ENCODE results near the gene CCDC3. TPM values are rescaled to one million over a fixed set of nuclear protein-coding genes. Genes with fewer than 3 reads are reported as not detected.

Gene CCDC3

GRCh38 chr10:12848439-12849173 lies 152.9 kb downstream of the CCDC3 start:
- H3K56ac ChIP-seq (ENCODE audit: low read length) = no peak overlapping the region
- no peak overlapping the region for H4K5ac ChIP-seq (ENCODE audit: low read length)
- H4K8ac ChIP-seq (ENCODE audit: low read depth, low read length) = no peak overlapping the region
- no peak overlapping the region for H3K4ac ChIP-seq (ENCODE audit: low read depth, low read length)
- H2BK120ac ChIP-seq (ENCODE audit: low read depth, low read length) = no peak overlapping the region
- no peak overlapping the region for H3K4me2 ChIP-seq (ENCODE audit: low read length)
- H2BK15ac ChIP-seq (replicated peaks; ENCODE audit: low read depth) = no peak overlapping the region
- no peaks in the 10 kb centered on the region for H3K79me1 ChIP-seq (ENCODE audit: low read length)
- no peaks in the 10 kb centered on the region for H3K4me1 ChIP-seq (ENCODE audit: control insufficient read depth, low read depth, low read length)
- H3K36me3 ChIP-seq (ENCODE audit: control insufficient read depth, insufficient read depth, low read length) = no peaks in the 10 kb centered on the region
- H3K79me2 ChIP-seq (ENCODE audit: control insufficient read depth, insufficient read depth, low read length) = no peaks in the 10 kb centered on the region
- H3K23ac ChIP-seq (ENCODE audit: low read length) = peak overlapping the region; percentile 29
- no peak overlapping the region for H2AK5ac ChIP-seq (ENCODE audit: low read length)
- H3K27me3 ChIP-seq (ENCODE audit: insufficient read depth, low read length, poor library complexity) = no peaks in the 10 kb centered on the region
- no peak overlapping the region for H3K27ac ChIP-seq (ENCODE audit: low read depth, low read length)
- no peak for DNase-seq
- no peak overlapping the region for H3K4me3 ChIP-seq (ENCODE audit: low read length)
- no peak overlapping the region for H3K9ac ChIP-seq (ENCODE audit: low read length)
- H3K18ac ChIP-seq (ENCODE audit: low read length) = no peak overlapping the region
- no CpG with 5 or more reads among the region's 11 CpGs for WGBS (ENCODE audit: extremely low coverage, insufficient coverage, low lambda C conversion rate)
- no peak overlapping the region for H2BK5ac ChIP-seq (ENCODE audit: low read length)

- no peaks in the 10 kb centered on the region for H3K36me3 ChIP-seq (ENCODE audit: control insufficient read depth, insufficient read depth, low read length)
- H3K4ac ChIP-seq (ENCODE audit: low read depth, low read length) = no peak overlapping the region
- H3K18ac ChIP-seq (ENCODE audit: low read length) = no peak overlapping the region
- no peak overlapping the region for H3K27ac ChIP-seq (ENCODE audit: low read depth, low read length)
- H3K79me1 ChIP-seq (ENCODE audit: low read length) = no peaks in the 10 kb centered on the region
- no peak overlapping the region for H3K4me2 ChIP-seq (ENCODE audit: low read length)
- DNase-seq = peak; percentile 86
- H4K8ac ChIP-seq (ENCODE audit: low read depth, low read length) = no peak overlapping the region
- no peak overlapping the region for H2BK5ac ChIP-seq (ENCODE audit: low read length)
- H3K27me3 ChIP-seq (ENCODE audit: insufficient read depth, low read length, poor library complexity) = no peaks in the 10 kb centered on the region
- no peaks in the 10 kb centered on the region for H3K79me2 ChIP-seq (ENCODE audit: control insufficient read depth, insufficient read depth, low read length)
- no peaks in the 10 kb centered on the region for H3K4me1 ChIP-seq (ENCODE audit: control insufficient read depth, low read depth, low read length)
- no peak overlapping the region for H3K9ac ChIP-seq (ENCODE audit: low read length)
- no peak overlapping the region for H2BK15ac ChIP-seq (replicated peaks; ENCODE audit: low read depth)
- no peak overlapping the region for H3K4me3 ChIP-seq (ENCODE audit: low read length)
- peak overlapping the region; percentile 12 for H3K56ac ChIP-seq (ENCODE audit: low read length)
- no peak overlapping the region for H2BK120ac ChIP-seq (ENCODE audit: low read depth, low read length)
- no peak overlapping the region for H3K23ac ChIP-seq (ENCODE audit: low read length)
- H2AK5ac ChIP-seq (ENCODE audit: low read length) = no peak overlapping the region
- no CpG with 5 or more reads among the region's 14 CpGs for WGBS (ENCODE audit: extremely low coverage, insufficient coverage, low lambda C conversion rate)
- H4K5ac ChIP-seq (ENCODE audit: low read length) = no peak overlapping the region
Measured at GRCh38 chr10:12847361-12847975, 154.0 kb downstream of the CCDC3 start.

- Histone ChIP-seq H3K79me1 (ENCODE audit: low read length) (no peaks in the 10 kb centered on the region), H3K4me1 (ENCODE audit: control insufficient read depth, low read depth, low read length) (no peaks in the 10 kb centered on the region), H3K79me2 (ENCODE audit: control insufficient read depth, insufficient read depth, low read length) (no peaks in the 10 kb centered on the region), H3K27me3 (ENCODE audit: insufficient read depth, low read length, poor library complexity) (no peaks in the 10 kb centered on the region), H3K4me2 (ENCODE audit: low read length) (no peak overlapping the region), H3K4me3 (ENCODE audit: low read length) (no peak overlapping the region), H3K36me3 (ENCODE audit: control insufficient read depth, insufficient read depth, low read length) (no peaks in the 10 kb centered on the region), H2AK5ac (ENCODE audit: low read length) (no peak overlapping the region), H2BK120ac (ENCODE audit: low read depth, low read length) (no peak overlapping the region), H4K8ac (ENCODE audit: low read depth, low read length) (no peak overlapping the region), H2BK5ac (ENCODE audit: low read length) (no peak overlapping the region), H2BK15ac (replicated peaks; ENCODE audit: low read depth) (no peak overlapping the region), H3K18ac (ENCODE audit: low read length) (no peak overlapping the region), H3K9ac (ENCODE audit: low read length) (no peak overlapping the region), H3K23ac (ENCODE audit: low read length) (no peak overlapping the region), H3K56ac (ENCODE audit: low read length) (no peak overlapping the region), H4K5ac (ENCODE audit: low read length) (no peak overlapping the region), H3K4ac (ENCODE audit: low read depth, low read length) (no peak overlapping the region), H3K27ac (ENCODE audit: low read depth, low read length) (no peak overlapping the region)
- no CpG with 5 or more reads among the region's 1 CpG for WGBS (ENCODE audit: extremely low coverage, insufficient coverage, low lambda C conversion rate)
- DNase-seq = peak; percentile 29
Measured at GRCh38 chr10:12846718-12847117, 154.8 kb downstream of the CCDC3 start.

Small RNA genes within 50 kb of the gene (small RNA-seq; reads per million reads assigned to genes)
- gene RNA5SP300 (ENCODE audit: insufficient read depth) = not detected
